GM18867 (cell line): ENCODE results near the gene ANKS1A.
"Not testable (repeated sequence)": the region's sequence is repeated elsewhere in the genome, so short reads cannot be mapped to it uniquely, and the experiment has no call there.

Source experiments
- ATAC-seq: cut with Tn5 transposase; IDR thresholded peaks from one replicate; pipeline ENCODE4 v1.9.1; 2021; ENCODE audit warnings: mild to moderate bottlenecking, moderate library complexity; ENCODE audit not compliant: unreplicated experiment

ANKS1A gene

GRCh38 chr6:34985236-34985635, 96.2 kb downstream of the ANKS1A start:
- ATAC-seq = no peak

- no peak for ATAC-seq
Measured at GRCh38 chr6:34986845-34987246, 97.8 kb downstream of the ANKS1A start.

- ATAC-seq = no peak
Measured at GRCh38 chr6:34987506-34987905, 98.5 kb downstream of the ANKS1A start.

- ATAC-seq = no peak
Measured at GRCh38 chr6:34990971-34991560, 102.0 kb downstream of the ANKS1A start.

- no peak for ATAC-seq
Measured at GRCh38 chr6:34992376-34992775, 103.3 kb downstream of the ANKS1A start.

GRCh38 chr6:34993213-34993612, 104.2 kb downstream of the ANKS1A start:
- no peak for ATAC-seq

- ATAC-seq = no peak
Measured at GRCh38 chr6:34994693-34995092, 105.6 kb downstream of the ANKS1A start.

- not testable (repeated sequence) for ATAC-seq
Measured at GRCh38 chr6:34998417-34998816, 109.4 kb downstream of the ANKS1A start.

GRCh38 chr6:34999153-34999552, 110.1 kb downstream of the ANKS1A start:
- not testable (repeated sequence) for ATAC-seq

- ATAC-seq = not testable (repeated sequence)
Measured at GRCh38 chr6:34999962-35000361, 110.9 kb downstream of the ANKS1A start.

- not testable (repeated sequence) for ATAC-seq
Measured at GRCh38 chr6:35001349-35001748, 112.3 kb downstream of the ANKS1A start.

- not testable (repeated sequence) for ATAC-seq
Measured at GRCh38 chr6:35003886-35004530, 115.0 kb downstream of the ANKS1A start.

GRCh38 chr6:35007016-35007415, 118.0 kb downstream of the ANKS1A start:
- ATAC-seq = no peak

GRCh38 chr6:35008858-35009257, 119.8 kb downstream of the ANKS1A start:
- ATAC-seq = no peak

GRCh38 chr6:35011096-35012041, 122.3 kb downstream of the ANKS1A start:
- ATAC-seq = no peak

- no peak for ATAC-seq
Measured at GRCh38 chr6:35013701-35014100, 124.6 kb downstream of the ANKS1A start.

GRCh38 chr6:35014341-35014740, 125.3 kb downstream of the ANKS1A start:
- ATAC-seq = no peak

- no peak for ATAC-seq
Measured at GRCh38 chr6:35014786-35015185, 125.7 kb downstream of the ANKS1A start.

GRCh38 chr6:35015476-35015875, 126.4 kb downstream of the ANKS1A start:
- no peak for ATAC-seq

GRCh38 chr6:35015996-35016395, 126.9 kb downstream of the ANKS1A start:
- ATAC-seq = no peak

GRCh38 chr6:35016502-35017321, 127.7 kb downstream of the ANKS1A start:
- ATAC-seq = no peak
